ENCODE data around the gene MRPL36.
A peak's percentile ranks its signal among the peaks of the same experiment; 100 is the strongest.
"Not testable (repeated sequence)": the region's sequence is repeated elsewhere in the genome, so short reads cannot be mapped to it uniquely, and the experiment has no call there.

Gene MRPL36

GRCh38 chr5:1799602-1800471 lies at the start of gene MRPL36:
TSS of gene MRPL36 (minus strand) at chr5:1799837. CDS start at chr5:1798935, 902 bp downstream.
- DNase-seq: peak; percentile 92

- no peak for DNase-seq
These were observed 48.0 kb upstream of the MRPL36 start for GRCh38 chr5:1847611-1848010.

- no peak for DNase-seq
These were observed 47.4 kb upstream of the MRPL36 start for GRCh38 chr5:1847056-1847455.

- DNase-seq: no peak
These were observed 46.9 kb upstream of the MRPL36 start for GRCh38 chr5:1846583-1846982.

- DNase-seq: no peak
These were observed 46.1 kb upstream of the MRPL36 start for GRCh38 chr5:1845696-1846095.

GRCh38 chr5:1844708-1845436 lies 45.2 kb upstream of the MRPL36 start:
- no peak for DNase-seq

GRCh38 chr5:1843761-1844160 lies 44.1 kb upstream of the MRPL36 start:
- DNase-seq: not testable (repeated sequence)

GRCh38 chr5:1842004-1842819 lies 42.6 kb upstream of the MRPL36 start:
- no peak for DNase-seq

GRCh38 chr5:1840741-1841521 lies 41.3 kb upstream of the MRPL36 start:
- DNase-seq: no peak

- no peak for DNase-seq
These were observed 40.5 kb upstream of the MRPL36 start for GRCh38 chr5:1840071-1840547.

- no peak for DNase-seq
These were observed 38.4 kb upstream of the MRPL36 start for GRCh38 chr5:1838013-1838412.

GRCh38 chr5:1836891-1837880 lies 37.5 kb upstream of the MRPL36 start:
- no peak for DNase-seq

GRCh38 chr5:1836176-1836890 lies 36.7 kb upstream of the MRPL36 start:
- DNase-seq: no peak

- DNase-seq: no peak
These were observed 35.8 kb upstream of the MRPL36 start for GRCh38 chr5:1835431-1835830.

GRCh38 chr5:1834721-1835429 lies 35.2 kb upstream of the MRPL36 start:
- no peak for DNase-seq

- no peak for DNase-seq
These were observed 34.5 kb upstream of the MRPL36 start for GRCh38 chr5:1834022-1834551.

- no peak for DNase-seq
These were observed 33.8 kb upstream of the MRPL36 start for GRCh38 chr5:1833264-1834021.

- DNase-seq: no peak
These were observed 33.0 kb upstream of the MRPL36 start for GRCh38 chr5:1832511-1833250.
